DMS153 treated with DMSO at 0.1 percent for 48 hours (cell line): ENCODE results near the gene SGSM1.

ENCODE experiments used
- DNase-seq: peaks from one replicate; lab custom pipeline; 2025; ENCODE audit not compliant: unreplicated experiment; lab: John Stamatoyannopoulos, UW

Gene SGSM1

GRCh38 chr22:24975813-24976341 lies 169.9 kb downstream of the SGSM1 start:
- no peak for DNase-seq

- DNase-seq, result no peak
These were observed 170.6 kb downstream of the SGSM1 start for GRCh38 chr22:24976442-24977218.
